SH-SY5Y (cell line): Measurements from ENCODE around the gene TMOD4.

Experiments used
- GATA2 ChIP-seq: IDR thresholded peaks from 2 replicates; pipeline ENCODE4 v1.6.1; 2011; ENCODE audit warnings: mild to moderate bottlenecking, low read depth, low read length
- GATA3 ChIP-seq: IDR thresholded peaks from 2 replicates; pipeline ENCODE4 v1.6.1; 2011; ENCODE audit warnings: low read depth, mild to moderate bottlenecking, low read length, moderate library complexity

The TMOD4 gene

DNA sequence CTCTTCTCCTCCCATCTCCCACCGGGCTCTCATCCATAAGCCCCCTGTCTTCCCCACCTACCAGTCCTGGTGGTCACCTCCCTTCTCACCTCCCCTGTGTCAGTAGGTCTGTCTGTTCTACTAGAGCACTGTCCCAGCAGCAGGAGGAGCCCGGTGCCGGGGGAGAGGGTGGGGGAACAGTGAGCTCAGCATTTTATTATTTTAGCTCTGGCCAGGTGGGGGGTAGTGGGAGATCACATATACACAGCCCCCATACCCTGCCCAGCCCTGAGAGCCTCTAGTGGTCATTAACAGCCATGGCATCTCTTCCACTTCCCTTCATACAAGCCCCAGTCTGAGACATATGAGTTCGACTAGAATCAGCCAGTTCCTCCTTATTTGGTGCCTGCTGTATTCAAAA lies at the start of gene TMOD4:
TSS of gene TMOD4 (minus strand) at position 119 of the 400 bp plus-strand sequence. CDS start 1,106 bp downstream, outside the sequence.
- no peak for TF ChIP-seq GATA2
- TF ChIP-seq GATA3: no peak

DNA sequence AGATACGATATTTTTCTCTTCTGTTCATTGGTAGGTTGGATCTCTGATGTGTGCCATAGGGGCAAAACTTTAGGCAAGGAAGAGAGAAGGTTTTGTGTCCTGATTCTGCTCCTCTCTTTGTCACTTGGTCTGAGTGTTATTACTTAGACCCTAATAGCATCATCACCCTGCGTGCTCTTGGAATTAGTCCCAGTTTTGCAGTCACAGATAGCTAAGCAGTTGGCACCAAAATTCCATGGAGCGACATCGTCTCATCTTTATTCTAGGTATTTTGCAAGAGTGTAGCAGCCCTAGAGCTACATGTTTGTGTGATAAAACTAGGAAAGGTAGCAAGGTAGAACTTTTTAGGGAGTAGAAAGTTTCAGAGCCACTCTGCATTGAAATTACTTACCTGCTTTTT lies 46.3 kb upstream of the TMOD4 start:
- no peak for TF ChIP-seq GATA3
- no peak for TF ChIP-seq GATA2

DNA sequence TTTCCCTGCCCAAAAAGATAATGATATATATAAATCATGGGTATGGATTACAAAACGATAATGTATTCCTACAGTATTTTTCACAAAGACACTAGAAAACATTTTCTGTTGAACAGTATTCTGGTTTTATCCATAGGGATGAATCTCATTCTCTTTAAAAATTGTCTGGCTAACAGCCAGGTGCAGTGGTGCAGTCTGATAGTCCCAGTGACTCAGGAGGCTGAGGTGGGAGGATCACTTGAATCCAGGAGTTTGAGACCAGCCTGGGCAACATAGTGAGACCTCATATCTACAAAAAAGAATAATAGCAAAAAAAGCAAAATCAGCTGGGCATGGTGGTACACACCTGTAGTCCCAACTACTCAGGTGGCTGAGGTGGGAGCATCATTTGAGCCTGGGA lies 45.8 kb upstream of the TMOD4 start:
- TF ChIP-seq GATA2: no peak
- no peak for TF ChIP-seq GATA3

DNA sequence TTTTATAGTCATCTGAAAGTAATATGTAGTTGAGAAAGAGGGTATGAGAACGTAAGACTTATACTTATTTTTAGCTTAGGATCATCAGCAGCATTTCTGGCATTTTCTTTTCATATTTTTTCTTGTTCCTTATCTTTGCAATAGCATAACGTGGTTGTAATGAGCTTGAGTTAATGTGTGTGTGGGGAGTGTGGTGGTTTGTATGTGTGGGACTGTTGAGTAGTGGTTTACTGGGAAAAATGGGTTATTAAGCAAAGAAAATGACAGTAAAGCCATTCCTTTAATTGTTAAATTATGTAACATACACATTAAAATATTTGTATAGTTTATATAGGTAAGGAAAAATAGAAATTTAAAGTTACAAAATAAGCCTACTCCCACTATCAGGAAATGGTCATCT lies 37.8 kb upstream of the TMOD4 start:
- no peak for TF ChIP-seq GATA3
- no peak for TF ChIP-seq GATA2

DNA sequence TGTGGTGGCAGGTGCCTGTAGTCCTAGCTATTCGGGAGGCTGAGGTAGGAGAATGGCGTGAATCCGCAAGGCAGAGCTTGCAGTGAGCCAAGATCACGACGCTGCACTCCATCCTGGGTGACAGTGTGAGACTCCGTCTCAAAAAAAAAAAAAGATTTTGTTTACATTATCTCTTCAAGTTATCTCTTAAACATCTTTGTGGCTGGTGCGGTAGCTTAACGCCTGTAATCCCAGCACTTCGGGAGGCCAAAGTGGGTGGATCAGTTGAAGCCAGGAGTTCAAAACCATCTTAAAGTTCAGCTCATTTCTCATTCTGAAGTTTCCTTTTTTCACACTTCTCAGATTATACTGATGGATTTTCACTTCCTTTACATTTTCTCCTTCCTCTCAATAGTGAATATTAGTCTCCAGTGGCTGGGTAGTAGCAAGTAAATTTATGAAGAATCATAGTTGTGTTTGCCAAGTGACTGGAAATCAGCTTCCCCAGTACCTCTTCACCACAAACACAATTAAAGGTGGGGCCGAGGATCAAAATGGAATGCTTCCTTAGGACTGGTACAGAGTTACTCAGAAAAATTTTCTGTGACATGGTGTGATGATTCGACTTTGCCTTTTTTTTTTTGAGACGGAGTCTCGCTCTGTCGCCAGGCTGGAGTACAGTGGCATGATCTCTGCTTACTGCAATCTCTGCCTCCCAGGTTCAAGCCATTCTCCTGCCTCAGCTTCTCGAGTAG lies 36.4 kb upstream of the TMOD4 start:
- TF ChIP-seq GATA2: no peak
- no peak for TF ChIP-seq GATA3

DNA sequence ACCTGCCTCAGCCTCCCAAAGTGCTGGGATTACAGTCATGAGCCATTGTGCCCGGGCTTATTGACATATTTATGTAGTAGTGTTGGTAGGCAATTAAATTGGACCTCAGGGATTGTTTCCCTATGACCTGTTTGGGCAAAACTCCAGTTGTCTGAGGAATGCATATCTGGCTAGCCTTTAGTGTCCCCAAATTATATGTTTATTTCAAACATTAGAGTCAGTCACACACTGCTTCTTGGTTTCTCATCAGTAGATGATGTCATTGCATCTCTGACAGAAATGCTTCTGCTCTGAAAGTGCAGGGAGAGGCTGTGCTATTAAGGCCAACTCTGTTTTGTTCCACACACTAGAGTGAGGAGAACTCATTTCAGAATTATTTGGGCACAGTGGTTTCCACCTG lies 35.0 kb upstream of the TMOD4 start:
- TF ChIP-seq GATA3 (no peak), GATA2 (no peak)

DNA sequence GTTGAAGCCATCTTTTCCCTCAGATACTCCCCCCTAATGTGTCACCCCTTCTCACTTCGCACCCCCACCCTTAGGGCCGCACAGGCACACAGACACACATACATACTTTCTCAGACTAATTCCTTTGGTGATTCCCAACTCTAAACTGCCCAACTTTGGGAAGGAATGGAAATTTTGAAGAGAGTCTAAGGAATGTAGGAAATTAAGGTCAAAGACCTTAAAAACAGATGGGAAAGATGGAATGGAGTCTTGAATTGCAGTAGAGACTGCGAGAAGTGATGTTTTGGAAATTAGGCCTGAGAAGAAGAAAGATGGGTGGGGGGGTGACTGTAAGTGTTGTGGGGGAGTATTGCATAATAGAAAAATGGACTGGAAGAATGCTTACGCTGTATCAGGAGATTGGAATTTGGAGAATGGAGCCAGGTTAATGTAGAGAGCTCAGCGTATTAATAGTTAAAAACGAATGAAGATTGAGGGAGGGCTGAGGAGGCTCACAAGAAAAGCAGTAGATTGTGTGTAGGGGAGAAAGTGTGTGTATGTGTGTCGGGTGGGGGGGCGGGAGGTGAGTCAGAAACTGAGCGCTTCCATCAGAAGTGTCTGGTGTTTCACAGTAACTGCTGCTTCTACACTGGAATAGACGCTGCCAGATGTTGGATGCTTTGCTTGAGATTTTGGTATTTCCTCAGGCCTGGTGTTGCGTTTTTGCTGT lies 24.2 kb upstream of the TMOD4 start:
- no peak for TF ChIP-seq GATA2
- TF ChIP-seq GATA3: no peak

DNA sequence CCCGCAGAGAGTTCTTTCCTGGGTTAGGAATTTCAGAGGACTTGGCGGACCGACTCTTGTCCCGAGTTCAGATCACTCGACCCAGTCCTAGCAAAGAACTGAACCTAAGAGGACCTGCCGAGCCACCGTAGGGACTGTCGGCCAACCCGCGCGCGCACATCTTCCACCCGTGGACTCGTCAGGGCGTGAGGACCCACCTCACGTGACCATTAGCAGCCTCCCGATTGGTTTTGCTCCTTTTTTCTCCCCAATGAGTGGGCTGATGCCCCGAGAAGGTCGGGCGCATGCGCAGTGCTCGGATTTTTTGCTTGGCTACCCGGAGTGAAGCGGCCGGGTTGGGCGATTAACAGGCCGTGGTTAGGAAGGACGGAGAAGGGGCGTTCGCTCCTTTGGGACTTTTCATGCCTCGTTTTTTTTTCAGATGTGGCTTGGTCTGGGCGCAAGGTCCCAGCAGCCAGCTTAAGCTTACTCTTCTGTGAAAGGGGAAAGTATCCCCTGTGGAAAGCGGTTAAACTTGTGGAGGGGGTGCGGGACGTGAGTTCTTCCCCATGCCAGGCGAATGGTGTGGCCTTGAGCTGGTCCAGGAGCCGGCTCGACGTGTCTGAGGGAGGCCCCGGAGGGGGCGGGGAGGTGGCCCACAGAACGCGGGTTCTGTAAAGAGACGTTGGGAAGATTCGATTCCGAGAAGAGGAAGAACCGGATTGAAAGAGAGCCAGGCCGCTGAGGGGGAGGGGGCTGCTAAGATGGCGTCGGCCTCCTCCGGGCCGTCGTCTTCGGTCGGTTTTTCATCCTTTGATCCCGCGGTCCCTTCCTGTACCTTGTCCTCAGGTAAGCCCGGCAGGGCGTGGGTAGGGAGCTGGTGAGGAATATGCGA lies 22.7 kb upstream of the TMOD4 start, which contains the start of gene PIP5K1A:
TSS of gene PIP5K1A (plus strand) at position 299 of the 874 bp plus-strand sequence. CDS start at position 744, 445 bp downstream.
- TF ChIP-seq GATA2 (no peak), GATA3 (no peak)

DNA sequence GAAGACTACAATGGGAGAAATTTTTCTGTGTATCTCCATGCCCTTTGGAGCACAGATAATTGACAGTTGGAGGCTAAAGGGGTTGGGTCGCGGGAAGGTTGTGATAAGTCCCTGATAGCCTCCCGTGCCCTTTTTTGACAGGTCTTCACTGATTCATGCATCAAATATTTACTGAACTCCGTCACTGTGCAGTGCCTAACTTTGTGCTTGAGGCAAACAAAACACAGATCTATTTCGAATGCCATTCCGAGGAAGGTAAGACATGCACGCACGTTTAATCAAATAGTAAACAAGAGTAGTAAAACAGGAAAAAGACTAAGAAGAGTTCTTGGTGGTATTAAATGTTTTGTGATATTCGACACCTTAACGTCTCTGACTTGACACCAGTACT lies 22.1 kb upstream of the TMOD4 start:
- TF ChIP-seq GATA2: no peak
- TF ChIP-seq GATA3: no peak

DNA sequence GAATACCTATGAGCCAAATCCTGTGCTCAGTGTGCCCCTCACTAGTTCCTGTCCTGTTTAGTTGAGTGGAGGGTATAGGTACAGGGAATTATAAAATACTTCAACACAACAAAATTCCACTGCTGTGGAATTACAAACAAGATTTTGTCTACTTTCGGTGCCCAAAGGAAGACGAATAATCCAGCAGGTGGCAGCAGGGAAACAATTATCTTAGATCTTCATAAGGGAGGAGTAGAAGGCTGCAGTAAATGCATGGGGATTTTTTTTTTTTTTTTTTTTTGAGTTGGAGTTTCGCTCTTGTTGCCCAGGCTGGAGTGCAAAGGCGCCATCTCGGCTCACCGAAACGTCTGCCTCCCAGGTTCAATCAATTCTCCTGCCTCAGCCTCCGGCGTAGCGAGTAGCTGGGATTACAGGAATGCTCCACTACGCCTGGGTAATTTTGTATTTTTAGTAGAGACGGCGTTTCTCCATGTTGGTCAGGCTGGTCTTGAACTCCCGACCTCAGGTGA lies 20.6 kb upstream of the TMOD4 start:
- TF ChIP-seq GATA2 (peak; percentile 52; the same call in 1 of the 2 replicates), GATA3 (no peak)

DNA sequence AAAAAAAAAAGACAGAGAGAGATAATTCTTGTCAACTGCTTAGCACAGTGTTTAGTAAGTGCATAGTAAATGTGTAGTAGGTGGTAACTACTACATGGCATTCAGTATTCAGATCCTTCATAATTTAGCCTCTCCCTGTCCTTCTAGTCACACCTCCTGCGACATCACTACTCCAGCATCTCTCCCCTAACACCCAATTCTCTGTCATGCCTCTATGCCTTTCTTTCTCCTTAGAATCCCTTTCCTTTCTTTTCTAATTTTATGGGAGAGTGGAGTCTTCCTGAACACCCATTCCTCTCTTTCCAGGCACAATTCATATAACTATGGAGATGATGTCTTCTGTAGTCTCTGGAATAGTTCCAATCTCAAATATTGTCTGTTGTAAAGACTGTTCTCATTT lies 18.1 kb upstream of the TMOD4 start:
- no peak for TF ChIP-seq GATA3
- TF ChIP-seq GATA2: no peak

DNA sequence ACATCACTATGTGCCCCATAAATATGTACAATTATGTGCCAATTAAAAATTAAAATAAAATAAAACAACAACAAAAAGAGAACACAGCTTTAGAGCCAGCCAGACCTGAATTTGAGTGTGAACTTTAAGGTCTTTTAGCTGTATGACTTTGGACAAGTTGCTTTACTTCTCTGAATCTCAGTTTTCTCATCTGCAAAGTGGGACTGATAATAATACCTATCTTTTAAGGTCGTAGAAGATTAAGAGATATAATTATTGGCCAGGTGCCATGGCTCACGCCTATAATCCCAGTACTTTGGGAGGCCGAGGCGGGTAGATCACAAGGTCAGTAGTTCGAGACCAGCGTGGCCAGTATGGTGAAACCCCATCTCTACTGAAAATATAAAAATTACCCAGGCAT lies 17.5 kb upstream of the TMOD4 start:
- TF ChIP-seq GATA3 (no peak), GATA2 (no peak)

DNA sequence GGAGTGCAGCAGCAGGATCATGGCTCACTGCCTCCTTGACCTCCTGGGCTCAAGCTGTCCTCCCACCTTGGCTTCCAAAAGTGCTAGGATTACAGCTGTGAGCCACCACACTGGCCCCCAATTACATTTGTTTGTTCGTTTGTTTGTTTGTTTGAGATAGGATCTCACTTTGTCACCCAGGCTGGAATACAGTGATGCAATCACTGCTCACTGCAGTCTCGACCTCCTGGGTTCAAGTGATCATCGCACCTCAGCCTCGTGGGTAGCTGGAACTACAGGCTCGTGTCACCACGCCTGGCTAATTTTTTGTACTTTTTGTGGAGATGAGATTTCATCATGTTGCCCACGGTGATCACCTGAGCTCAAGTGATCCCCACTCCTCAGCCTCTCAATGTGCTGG lies 16.3 kb upstream of the TMOD4 start:
- TF ChIP-seq GATA2 (no peak), GATA3 (no peak)

DNA sequence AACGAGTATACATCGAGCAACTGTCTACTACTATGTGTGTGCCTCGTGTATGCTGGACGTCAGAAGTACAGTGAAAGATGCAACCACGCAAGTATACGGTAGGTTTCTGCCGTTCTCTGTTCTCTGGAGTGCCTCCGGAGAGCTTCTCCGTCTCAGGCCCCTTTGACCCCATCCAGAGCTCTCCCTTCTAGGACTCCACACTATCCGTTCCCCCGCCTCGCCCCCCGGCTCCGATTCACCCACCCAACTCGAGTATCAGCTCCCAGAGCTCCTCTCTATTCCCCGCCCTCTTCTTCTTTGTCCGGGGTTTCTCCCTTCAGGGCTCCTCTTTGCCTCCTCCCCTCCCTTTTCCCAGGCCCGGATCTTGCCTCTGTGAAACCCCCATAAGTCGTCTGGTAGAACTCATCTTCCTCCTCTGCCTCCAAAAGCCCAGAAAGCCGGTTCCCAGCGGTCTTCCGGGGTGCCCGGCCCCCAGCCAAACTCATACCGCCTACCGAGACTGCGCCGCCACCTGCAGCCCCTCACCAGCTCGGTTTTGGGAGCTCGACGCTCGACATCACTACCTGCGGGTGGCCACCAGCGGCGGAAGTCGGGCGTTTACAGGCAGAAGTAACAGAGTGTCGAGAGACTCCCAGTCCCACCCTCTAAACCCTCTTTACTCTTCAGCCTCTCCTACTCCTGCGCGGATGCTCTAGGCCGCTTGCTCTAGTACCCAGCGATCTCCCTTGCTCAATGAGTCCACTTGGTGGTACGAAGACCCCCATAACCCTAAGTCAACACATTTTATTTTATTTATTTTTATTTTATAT lies 14.1 kb upstream of the TMOD4 start, which contains the start of gene VPS72:
TSS of gene VPS72 (minus strand) at position 561 of the 809 bp plus-strand sequence. CDS start at position 485, 76 bp downstream.
- TF ChIP-seq GATA3 (no peak), GATA2 (no peak)
